Panc1 (cell line): ENCODE data around the gene ESCO1.

ENCODE experiments used
- POLR2AphosphoS5 ChIP-seq: IDR thresholded peaks from 2 replicates; pipeline ENCODE4 v1.6.1; 2012; ENCODE audit warnings: mild to moderate bottlenecking, low read depth, low read length, moderate library complexity
- SIN3A ChIP-seq: IDR thresholded peaks from 2 replicates; pipeline ENCODE4 v1.6.1; 2012; ENCODE audit warnings: low read depth, mild to moderate bottlenecking, low read length, moderate library complexity, borderline replicate concordance; ENCODE audit not compliant: insufficient read depth
- TCF7L2 ChIP-seq: IDR thresholded peaks from 2 replicates; pipeline ENCODE4 v1.6.1; 2011; ENCODE audit warnings: mild to moderate bottlenecking, low read depth, low read length, inconsistent platforms
- TF ChIP-seq, protein P1 (sequence below): fragments of 450-650 bp; IDR thresholded peaks from 2 replicates; pipeline ENCODE4 v1.5.1; 2017; ENCODE audit warnings: mild to moderate bottlenecking
- TF ChIP-seq, protein P2 (sequence below), 2 experiments: IDR thresholded peaks; 2 replicates each; pipeline ENCODE4 v1.6.1; 2011 to 2012; ENCODE audit warnings: low read depth in 2 of 2, control low read depth in 1 of 2, low read length in 1 of 2, mild to moderate bottlenecking in 1 of 2, moderate library complexity in 1 of 2; ENCODE audit not compliant: insufficient read depth in 1 of 2

DNA sequence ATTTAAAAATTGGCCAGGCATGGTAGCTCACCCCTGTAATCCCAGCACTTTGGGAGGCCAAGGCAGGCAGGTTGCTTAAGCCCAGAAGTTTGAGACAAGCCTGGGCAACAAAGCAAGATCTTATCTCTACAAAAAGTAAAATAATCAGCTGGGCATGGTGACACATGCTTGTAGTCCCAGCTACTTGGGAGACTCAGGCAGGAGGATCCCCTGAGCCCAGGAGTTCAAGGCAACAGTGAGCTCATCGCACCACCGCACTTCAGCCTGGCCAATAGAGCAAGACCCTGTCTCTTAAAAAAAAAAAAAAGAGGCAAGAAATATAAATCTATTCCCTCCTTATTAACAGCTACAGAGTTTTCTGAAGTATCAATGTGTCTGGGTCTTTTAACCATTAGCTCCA is 51.9 kb downstream of the ESCO1 start:
- TF ChIP-seq, protein P1, sequence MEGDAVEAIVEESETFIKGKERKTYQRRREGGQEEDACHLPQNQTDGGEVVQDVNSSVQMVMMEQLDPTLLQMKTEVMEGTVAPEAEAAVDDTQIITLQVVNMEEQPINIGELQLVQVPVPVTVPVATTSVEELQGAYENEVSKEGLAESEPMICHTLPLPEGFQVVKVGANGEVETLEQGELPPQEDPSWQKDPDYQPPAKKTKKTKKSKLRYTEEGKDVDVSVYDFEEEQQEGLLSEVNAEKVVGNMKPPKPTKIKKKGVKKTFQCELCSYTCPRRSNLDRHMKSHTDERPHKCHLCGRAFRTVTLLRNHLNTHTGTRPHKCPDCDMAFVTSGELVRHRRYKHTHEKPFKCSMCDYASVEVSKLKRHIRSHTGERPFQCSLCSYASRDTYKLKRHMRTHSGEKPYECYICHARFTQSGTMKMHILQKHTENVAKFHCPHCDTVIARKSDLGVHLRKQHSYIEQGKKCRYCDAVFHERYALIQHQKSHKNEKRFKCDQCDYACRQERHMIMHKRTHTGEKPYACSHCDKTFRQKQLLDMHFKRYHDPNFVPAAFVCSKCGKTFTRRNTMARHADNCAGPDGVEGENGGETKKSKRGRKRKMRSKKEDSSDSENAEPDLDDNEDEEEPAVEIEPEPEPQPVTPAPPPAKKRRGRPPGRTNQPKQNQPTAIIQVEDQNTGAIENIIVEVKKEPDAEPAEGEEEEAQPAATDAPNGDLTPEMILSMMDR, result no peak
- TF ChIP-seq POLR2AphosphoS5 (no peak), TCF7L2 (no peak), SIN3A (no peak)
- TF ChIP-seq, protein P2, sequence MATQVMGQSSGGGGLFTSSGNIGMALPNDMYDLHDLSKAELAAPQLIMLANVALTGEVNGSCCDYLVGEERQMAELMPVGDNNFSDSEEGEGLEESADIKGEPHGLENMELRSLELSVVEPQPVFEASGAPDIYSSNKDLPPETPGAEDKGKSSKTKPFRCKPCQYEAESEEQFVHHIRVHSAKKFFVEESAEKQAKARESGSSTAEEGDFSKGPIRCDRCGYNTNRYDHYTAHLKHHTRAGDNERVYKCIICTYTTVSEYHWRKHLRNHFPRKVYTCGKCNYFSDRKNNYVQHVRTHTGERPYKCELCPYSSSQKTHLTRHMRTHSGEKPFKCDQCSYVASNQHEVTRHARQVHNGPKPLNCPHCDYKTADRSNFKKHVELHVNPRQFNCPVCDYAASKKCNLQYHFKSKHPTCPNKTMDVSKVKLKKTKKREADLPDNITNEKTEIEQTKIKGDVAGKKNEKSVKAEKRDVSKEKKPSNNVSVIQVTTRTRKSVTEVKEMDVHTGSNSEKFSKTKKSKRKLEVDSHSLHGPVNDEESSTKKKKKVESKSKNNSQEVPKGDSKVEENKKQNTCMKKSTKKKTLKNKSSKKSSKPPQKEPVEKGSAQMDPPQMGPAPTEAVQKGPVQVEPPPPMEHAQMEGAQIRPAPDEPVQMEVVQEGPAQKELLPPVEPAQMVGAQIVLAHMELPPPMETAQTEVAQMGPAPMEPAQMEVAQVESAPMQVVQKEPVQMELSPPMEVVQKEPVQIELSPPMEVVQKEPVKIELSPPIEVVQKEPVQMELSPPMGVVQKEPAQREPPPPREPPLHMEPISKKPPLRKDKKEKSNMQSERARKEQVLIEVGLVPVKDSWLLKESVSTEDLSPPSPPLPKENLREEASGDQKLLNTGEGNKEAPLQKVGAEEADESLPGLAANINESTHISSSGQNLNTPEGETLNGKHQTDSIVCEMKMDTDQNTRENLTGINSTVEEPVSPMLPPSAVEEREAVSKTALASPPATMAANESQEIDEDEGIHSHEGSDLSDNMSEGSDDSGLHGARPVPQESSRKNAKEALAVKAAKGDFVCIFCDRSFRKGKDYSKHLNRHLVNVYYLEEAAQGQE (IDR thresholded peaks at IDR 0.05; ENCODE audit: insufficient read depth in 1 of 2, low read depth in 2 of 2, low read length in 1 of 2), result no peak
